Mucosa of descending colon (tissue), 3 donors: ENCODE measurements around the gene CRABP2. TPM values are rescaled to one million over a fixed set of nuclear protein-coding genes. Genes with fewer than 3 reads are reported as not detected.

ENCODE experiments used
- ATAC-seq: fragments of 200-7000 bp; cut with Tn5 transposase; one replicate; pipeline ENCODE4 v1.9.1; 2020; ENCODE audit warnings: mild to moderate bottlenecking, moderate library complexity
- DNase-seq, 3 donors: peaks; one replicate each; pipeline ENCODE4 v3.0.0-alpha.2; 2020
- H3K36me3 ChIP-seq: fragments of 200-600 bp; one replicate; pipeline ENCODE4 v1.8.0; 2021; ENCODE audit warnings: low read depth, mild to moderate bottlenecking
- H3K4me1 ChIP-seq: fragments of 200-600 bp; one replicate; pipeline ENCODE4 v1.8.0; 2021; ENCODE audit warnings: low read depth, mild to moderate bottlenecking
- H3K4me3 ChIP-seq: fragments of 200-600 bp; one replicate; pipeline ENCODE4 v1.8.0; 2021; ENCODE audit warnings: mild to moderate bottlenecking
- H3K9me3 ChIP-seq: fragments of 200-600 bp; one replicate; pipeline ENCODE4 v1.8.0; 2021; ENCODE audit warnings: mild to moderate bottlenecking
- intact Hi-C, 2 donors: fragments of 100-400 bp; cut with DNase I in 1 of 2; cut with micrococcal nuclease in 1 of 2; formaldehyde crosslinking; loops; one replicate each; pipeline versions ENCODE4 v1.11.0 to v1.11.1; 2022; cut with DNase I, micrococcal nuclease
- long read RNA-seq, 2 donors: library from polyadenylated mRNA; unstranded; transcript quantifications; one replicate each; pipeline ENCODE4 v2.0.0, GENCODE V29; 2019 to 2021
- total RNA-seq, 3 donors: library from RNA; stranded (reverse); fragmentation: NEBNext Ultra II Directional in 2 of 3; extraction: Animal tissue kit (Norgen Biotek cat#: 25700) in 2 of 3; gene quantifications; one replicate each; pipeline versions ENCODE4 v1.2.1 to v1.2.4, GENCODE V29; 2021 to 2023
- TF ChIP-seq, protein P1 (sequence below): fragments of 200-600 bp; IDR thresholded peaks from one replicate; pipeline ENCODE4 v1.8.0; 2022; ENCODE audit warnings: antibody characterized with exemption, mild to moderate bottlenecking
- donor health status: DM: no; HTN: no; CAD: no; lungs with moderate emphysema.
- donor health status: DM: no; HTN: no; CAD: no.
- donor health status: DM: no; HTN: yes; CAD: no.

The CRABP2 gene
- 1 to 10 TPM in 2 of 3 donors, under 1 TPM in 1; 0.38 to 2.2 (median 1.2) TPM for total RNA-seq
- long read RNA-seq, donor 1, partial matches to known transcripts: 0 of 2 reads
- long read RNA-seq, donor 1, other reads (novel, unspliced or antisense): 0 of 2 reads
- long read RNA-seq, donor 2: 0 reads

DNA sequence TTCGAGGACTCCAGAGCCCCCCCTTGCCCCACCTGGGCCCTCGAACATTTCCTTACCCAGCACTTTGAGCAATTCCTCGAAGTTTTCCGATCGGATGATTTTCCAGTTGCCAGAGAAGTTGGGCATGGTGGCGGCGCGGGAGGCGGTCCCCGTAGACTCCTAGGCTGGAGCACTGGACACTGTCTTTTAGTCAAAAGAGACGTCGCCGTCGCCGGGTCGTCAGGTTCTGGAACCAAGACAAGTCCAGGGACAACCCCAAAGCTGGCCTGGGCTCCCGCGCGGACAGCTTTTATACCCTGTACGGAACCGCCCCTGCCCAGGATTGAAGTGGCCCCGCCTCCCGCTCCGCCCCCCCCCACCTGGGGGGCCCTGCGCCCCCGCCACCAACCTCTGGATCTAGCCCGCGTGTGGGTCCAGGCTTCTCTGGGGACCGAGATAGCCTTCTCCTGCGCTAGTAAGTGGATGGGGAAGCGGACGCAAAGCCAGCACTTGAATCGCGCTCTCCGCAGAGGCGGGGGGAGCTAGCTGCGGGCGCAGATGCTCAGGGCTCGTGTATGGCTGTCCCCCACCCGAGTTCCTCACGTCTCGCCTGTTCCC is at the start of gene CRABP2:
Gene CRABP2 (minus strand): TSS at position 263 of the 597 bp plus-strand sequence. CDS start 137 bp downstream, at position 126.
- intact Hi-C loops: no loop called here
- Histone ChIP-seq H3K4me1 (peaks cover 26% of the 10 kb centered on the region), H3K36me3 (no peaks in the 10 kb centered on the region), H3K9me3 (no peaks in the 10 kb centered on the region), H3K4me3 (no peak within 1 kb of the TSS)
- TF ChIP-seq, protein P1, sequence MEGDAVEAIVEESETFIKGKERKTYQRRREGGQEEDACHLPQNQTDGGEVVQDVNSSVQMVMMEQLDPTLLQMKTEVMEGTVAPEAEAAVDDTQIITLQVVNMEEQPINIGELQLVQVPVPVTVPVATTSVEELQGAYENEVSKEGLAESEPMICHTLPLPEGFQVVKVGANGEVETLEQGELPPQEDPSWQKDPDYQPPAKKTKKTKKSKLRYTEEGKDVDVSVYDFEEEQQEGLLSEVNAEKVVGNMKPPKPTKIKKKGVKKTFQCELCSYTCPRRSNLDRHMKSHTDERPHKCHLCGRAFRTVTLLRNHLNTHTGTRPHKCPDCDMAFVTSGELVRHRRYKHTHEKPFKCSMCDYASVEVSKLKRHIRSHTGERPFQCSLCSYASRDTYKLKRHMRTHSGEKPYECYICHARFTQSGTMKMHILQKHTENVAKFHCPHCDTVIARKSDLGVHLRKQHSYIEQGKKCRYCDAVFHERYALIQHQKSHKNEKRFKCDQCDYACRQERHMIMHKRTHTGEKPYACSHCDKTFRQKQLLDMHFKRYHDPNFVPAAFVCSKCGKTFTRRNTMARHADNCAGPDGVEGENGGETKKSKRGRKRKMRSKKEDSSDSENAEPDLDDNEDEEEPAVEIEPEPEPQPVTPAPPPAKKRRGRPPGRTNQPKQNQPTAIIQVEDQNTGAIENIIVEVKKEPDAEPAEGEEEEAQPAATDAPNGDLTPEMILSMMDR: no peak
- ATAC-seq (no peak), DNase-seq (peak in 1 of 3 donors; percentile 35)

DNA sequence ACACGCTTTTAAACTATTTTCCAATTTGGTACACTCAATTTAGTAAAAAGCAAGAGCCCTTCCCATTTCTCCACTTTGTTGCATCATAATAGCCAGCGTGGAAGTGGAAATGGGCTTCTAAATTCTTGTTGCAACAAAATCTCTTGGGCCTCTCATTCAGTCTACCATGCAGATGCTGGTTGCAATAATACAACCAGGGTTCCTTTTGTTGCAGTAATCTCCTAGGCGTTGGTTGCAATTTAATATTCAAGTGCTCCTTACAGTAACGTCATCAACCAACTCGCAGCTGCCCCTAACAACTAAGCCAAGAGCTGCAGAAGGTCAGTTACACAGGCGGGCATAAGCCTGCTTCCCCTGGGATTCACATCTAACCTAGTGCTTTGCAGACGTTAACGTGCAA is 48.8 kb upstream of the CRABP2 start:
- ATAC-seq (no peak), DNase-seq (no peak)
- TF ChIP-seq, protein P1: no peak
- H3K9me3 ChIP-seq: no peaks in the 10 kb centered on the region
- H3K4me3 ChIP-seq: no peak overlapping the region
- H3K36me3 ChIP-seq: no peaks in the 10 kb centered on the region
- peaks cover 19% of the 10 kb centered on the region for H3K4me1 ChIP-seq
- intact Hi-C loops: no loop called here

DNA sequence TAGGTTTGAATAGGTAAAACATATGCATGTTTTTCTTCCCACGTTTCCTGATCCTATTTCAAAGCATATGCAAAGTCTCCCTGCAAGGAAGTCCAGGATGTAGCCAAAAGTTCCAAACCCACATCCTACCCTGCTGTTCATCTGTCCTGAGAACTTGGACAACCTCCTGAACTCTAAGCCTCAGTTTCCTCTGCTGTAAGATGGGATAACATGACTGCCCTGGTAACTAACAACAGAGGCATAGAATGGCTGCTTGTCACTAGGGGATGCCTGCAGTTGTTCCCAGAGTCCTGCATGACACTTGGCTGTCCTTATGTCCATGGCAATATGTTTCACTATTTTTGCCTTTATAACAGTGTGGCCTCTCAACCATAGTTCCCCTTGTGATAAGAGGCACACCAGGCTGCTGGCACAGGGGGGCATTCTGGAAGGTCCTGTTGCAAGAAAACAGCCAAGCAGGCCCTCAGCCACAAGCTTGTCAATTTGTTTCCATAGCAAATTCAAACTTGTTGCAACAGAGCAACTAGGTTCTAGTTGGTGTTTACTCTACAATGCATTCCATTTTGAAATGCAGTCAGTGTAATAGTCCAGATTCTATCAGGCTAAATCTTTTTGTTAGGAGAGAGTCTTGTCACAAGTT is 47.6 kb upstream of the CRABP2 start:
- intact Hi-C loops: no loop called here
- H3K4me1 ChIP-seq: peaks cover 31% of the 10 kb centered on the region
- ATAC-seq (no peak), DNase-seq (no peak)
- H3K36me3 ChIP-seq: no peaks in the 10 kb centered on the region
- TF ChIP-seq, protein P1: no peak
- no peaks in the 10 kb centered on the region for H3K9me3 ChIP-seq
- H3K4me3 ChIP-seq: no peak overlapping the region

DNA sequence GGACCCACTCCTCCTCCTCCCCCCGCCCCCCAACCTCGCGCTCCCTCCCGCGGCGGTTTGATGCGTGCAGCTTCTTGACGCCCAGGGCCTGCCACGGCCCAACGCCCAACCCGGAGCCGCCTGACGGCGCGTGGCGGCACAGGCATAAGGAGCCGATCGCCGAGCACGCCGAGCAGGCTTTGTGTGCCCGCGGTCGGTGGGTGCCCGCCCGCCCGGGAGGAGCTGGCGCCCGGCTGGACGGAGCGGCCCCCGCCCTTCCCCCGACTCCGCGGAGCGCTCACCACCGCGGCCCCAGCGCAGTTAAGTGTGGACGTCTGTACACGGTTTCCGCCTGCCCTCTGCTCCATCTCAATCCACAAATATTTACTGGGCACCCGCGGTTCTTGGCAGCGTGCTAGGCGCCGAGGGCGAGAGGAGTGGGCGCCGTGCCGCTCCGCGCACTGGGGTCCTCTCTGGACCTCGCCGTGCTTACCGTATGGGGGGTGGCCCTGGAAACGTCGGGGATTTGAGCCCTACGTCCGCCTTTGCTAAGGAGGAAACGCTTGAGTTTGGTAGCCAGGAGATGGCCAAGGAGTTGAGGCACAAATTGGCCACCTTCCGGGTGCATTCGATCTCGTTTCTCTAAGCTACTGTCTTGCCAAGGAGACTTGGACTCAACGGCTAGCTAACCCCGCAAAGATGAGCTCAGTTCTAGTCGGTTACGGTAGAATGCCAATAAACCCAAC is 46.5 kb upstream of the CRABP2 start:
- H3K4me1 ChIP-seq: peaks cover 37% of the 10 kb centered on the region
- H3K36me3 ChIP-seq: no peaks in the 10 kb centered on the region
- peak overlapping the region; percentile 97 for H3K4me3 ChIP-seq
- DNase-seq (peak; percentile 97 to 99 (median 99)), ATAC-seq (peak; percentile 81)
- intact Hi-C loops: no loop called here
- no peaks in the 10 kb centered on the region for H3K9me3 ChIP-seq
- TF ChIP-seq, protein P1: no peak

DNA sequence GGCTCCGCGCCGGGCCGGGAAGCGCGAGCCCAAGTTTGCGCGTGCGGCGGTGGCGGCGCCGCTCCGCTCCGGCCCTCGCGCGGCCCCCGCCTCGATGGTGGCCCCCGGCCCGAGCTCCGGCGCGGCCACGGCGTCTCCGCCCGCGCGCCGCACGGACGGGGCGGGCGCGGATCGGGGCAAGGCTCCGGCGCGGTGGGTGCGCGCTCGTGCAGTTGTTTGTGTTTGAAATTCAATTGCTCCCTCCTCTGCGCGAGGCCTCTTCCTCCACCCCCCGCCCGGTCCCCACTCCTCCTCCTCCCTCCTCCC is 46.0 kb upstream of the CRABP2 start, which contains the start of gene HDGF:
Gene HDGF (minus strand): TSS at position 225 of the 306 bp plus-strand sequence. CDS start 246 bp downstream, outside the sequence.
- Histone ChIP-seq H3K4me1 (peaks cover 42% of the 10 kb centered on the region), H3K4me3 (peak within 1 kb of the TSS; percentile 97), H3K9me3 (no peaks in the 10 kb centered on the region), H3K36me3 (no peaks in the 10 kb centered on the region)
- intact Hi-C loops: no loop called here
- no peak for ATAC-seq
- no peak for DNase-seq
- TF ChIP-seq, protein P1: no peak
